Panc1 (cell line): ENCODE measurements around the gene TF. TPM values are rescaled to one million over a fixed set of nuclear protein-coding genes. Genes with fewer than 3 reads are reported as not detected.

Source experiments
- ATAC-seq: fragments of 200-7000 bp; cut with Tn5 transposase; 2 replicates; pipeline ENCODE4 v1.9.1; 2020; ENCODE audit warnings: mild to moderate bottlenecking, moderate library complexity
- BruUV-seq: library from RNA; stranded (reverse); fragments of 400-500 nt; replicated peaks from 2 replicates; lab custom pipeline; 2021; lab: Mats Ljungman, UMichigan
- CTCF ChIA-PET: fragments of 300-600 bp; sonication (Branson Sonifier 250); formaldehyde crosslinking; loops from one replicate; lab custom pipeline; 2022; ENCODE audit warnings: antibody characterized with exemption; lab: Charles Lee
- POLR2A ChIA-PET: fragments of 300-600 bp; sonication (Branson Sonifier 250); formaldehyde crosslinking; loops from one replicate; lab custom pipeline; 2022; ENCODE audit warnings: antibody characterized with exemption; lab: Charles Lee
- DNase-seq: peaks from one replicate; pipeline ENCODE4 v3.0.0-alpha.2; 2010; ENCODE audit warnings: low read depth, low spot score
- H3K27ac ChIP-seq: 2 replicates; pipeline ENCODE4 v1.5.1; 2011; ENCODE audit warnings: mild to moderate bottlenecking, low read length, inconsistent platforms
- H3K27me3 ChIP-seq: fragments of 200-500 bp; sonication (Bioruptor generic); 2 replicates; pipeline ENCODE4 v1.6.0; 2014; ENCODE audit warnings: low read length, inconsistent platforms; ENCODE audit not compliant: control insufficient read depth, insufficient read depth
- H3K36me3 ChIP-seq: fragments of 200-500 bp; sonication (Bioruptor generic); 2 replicates; pipeline ENCODE4 v1.5.1; 2014; ENCODE audit warnings: inconsistent platforms, mild to moderate bottlenecking, low read length, moderate library complexity; ENCODE audit not compliant: control insufficient read depth, insufficient read depth
- H3K4me1 ChIP-seq: 2 replicates; pipeline ENCODE4 v1.5.1; 2011; ENCODE audit warnings: inconsistent platforms, mild to moderate bottlenecking, low read length, moderate library complexity; ENCODE audit not compliant: control insufficient read depth, insufficient read depth
- H3K4me3 ChIP-seq, 2 experiments: 2 replicates each; pipeline ENCODE4 v1.5.1; 2011 to 2012; ENCODE audit warnings: low read depth in 2 of 2, low read length in 2 of 2, mild to moderate bottlenecking in 2 of 2, inconsistent platforms in 1 of 2, moderate library complexity in 1 of 2
- H3K9me3 ChIP-seq: fragments of 200-500 bp; sonication (Bioruptor generic); 2 replicates; pipeline ENCODE4 v1.5.1; 2014; ENCODE audit warnings: low read depth, mild to moderate bottlenecking, inconsistent platforms, low read length, moderate library complexity; ENCODE audit not compliant: control insufficient read depth, insufficient read depth
- POLR2AphosphoS5 ChIP-seq: IDR thresholded peaks from 2 replicates; pipeline ENCODE4 v1.6.1; 2012; ENCODE audit warnings: mild to moderate bottlenecking, low read depth, low read length, moderate library complexity
- SIN3A ChIP-seq: IDR thresholded peaks from 2 replicates; pipeline ENCODE4 v1.6.1; 2012; ENCODE audit warnings: low read depth, mild to moderate bottlenecking, low read length, moderate library complexity, borderline replicate concordance; ENCODE audit not compliant: insufficient read depth
- TCF7L2 ChIP-seq: IDR thresholded peaks from 2 replicates; pipeline ENCODE4 v1.6.1; 2011; ENCODE audit warnings: mild to moderate bottlenecking, low read depth, low read length, inconsistent platforms
- in situ Hi-C: cut with HindIII; loops from 2 replicates; pipeline ENCODE4 v1.10.0; 2016; ENCODE audit warnings: low sequenced_read_pairs, low pct_unique_long_range_greater_than_20kb
- intact Hi-C: fragments of 100-400 bp; cut with micrococcal nuclease; formaldehyde crosslinking; loops from one replicate; pipeline ENCODE4 v1.10.0; 2022; ENCODE audit not compliant: unreplicated experiment
- total RNA-seq: library from RNA; stranded (reverse); gene quantifications from one replicate; pipeline ENCODE4 v1.2.1, GENCODE V29; 2021; ENCODE audit not compliant: unreplicated experiment
- TF ChIP-seq, protein P1 (sequence below), 2 experiments: IDR thresholded peaks; 2 replicates each; pipeline ENCODE4 v1.6.1; 2011 to 2012; ENCODE audit warnings: low read depth in 2 of 2, control low read depth in 1 of 2, low read length in 1 of 2, mild to moderate bottlenecking in 1 of 2, moderate library complexity in 1 of 2; ENCODE audit not compliant: insufficient read depth in 1 of 2
- TF ChIP-seq, protein P2 (sequence below): fragments of 450-650 bp; IDR thresholded peaks from 2 replicates; pipeline ENCODE4 v1.5.1; 2017; ENCODE audit warnings: mild to moderate bottlenecking

Gene TF
- total RNA-seq, 1 experiment from 2014 or later = 9.5 TPM

DNA sequence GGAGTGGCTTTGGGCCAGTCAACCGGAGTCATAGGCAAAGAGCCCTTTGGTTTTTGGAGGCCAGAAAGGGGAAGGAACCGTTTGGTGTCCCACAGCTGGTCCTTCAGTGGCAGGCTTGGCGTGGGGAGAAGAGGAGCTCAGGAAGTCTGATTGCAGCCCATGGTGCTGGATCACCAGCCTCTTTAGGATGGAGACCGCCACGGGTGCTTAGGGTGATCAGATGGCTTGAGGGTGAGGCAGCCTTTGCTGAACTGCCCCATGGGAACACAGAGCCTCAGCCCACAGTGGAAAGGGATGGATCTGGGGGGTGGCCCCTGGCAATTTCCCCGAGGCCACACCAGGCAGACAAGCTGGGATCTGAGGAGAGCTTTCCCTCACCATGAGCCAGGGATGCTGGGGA, 45.8 kb upstream of the TF start:
- BruUV-seq = no TSS peak
- in situ Hi-C loops = no loop called here
- CTCF ChIA-PET = no interaction called here

DNA sequence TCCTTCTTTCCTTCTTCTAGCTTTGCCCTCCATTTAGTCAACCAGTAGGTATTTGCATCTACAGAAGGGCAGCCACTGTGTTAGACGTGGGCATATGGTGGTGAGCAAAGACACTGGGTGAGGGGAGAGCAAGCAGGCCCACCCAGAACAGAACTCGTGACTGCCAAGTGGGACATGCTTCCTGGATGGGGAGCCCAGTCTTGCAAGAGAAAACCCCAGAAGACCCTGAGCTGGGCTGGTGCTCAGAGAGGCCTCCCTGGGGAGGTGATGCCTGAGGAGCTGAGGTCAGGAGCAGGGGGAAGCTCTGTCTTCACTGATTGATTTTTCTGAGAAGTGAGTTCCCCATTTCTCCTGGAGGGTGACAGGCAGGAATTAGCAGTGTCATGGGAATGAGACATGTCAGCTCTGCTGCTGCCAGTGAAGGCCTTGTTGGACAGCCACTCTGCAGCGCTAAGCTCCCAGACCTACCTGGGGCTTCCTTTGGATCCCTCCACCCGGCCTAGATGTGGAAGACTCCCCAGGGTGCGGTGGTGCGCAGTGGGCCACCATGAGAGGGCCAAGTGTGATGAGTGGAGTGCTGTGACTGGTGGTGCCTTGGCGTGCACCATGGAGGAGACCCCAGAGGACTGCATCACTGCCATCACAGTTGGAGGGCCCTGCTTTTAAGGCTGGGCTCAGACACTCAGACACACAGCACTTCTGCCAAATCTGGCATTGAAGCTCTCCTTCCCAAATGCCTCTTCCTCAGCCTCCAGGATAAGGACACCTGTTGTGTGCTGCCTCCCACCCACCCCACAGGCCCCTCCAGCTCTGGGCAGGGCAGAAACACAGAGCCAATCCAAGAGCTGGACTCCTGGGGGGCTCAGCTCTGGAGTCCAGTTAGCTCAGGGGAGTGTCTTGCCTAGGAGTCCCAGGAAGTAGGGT, 44.5 kb upstream of the TF start:
- ChIA-PET POLR2A (no interaction called here), CTCF (no interaction called here)
- DNase-seq (no peak), ATAC-seq (no peak)
- Histone ChIP-seq H3K4me1 (no peaks in the 10 kb centered on the region), H3K9me3 (peaks cover 7% of the 10 kb centered on the region; the same call in 1 of the 2 replicates), H3K27me3 (peaks cover 13% of the 10 kb centered on the region), H3K36me3 (no peaks in the 10 kb centered on the region), H3K4me3 (no peak overlapping the region), H3K27ac (no peak overlapping the region)
- in situ Hi-C loops (no loop called here), intact Hi-C loops (no loop called here)
- no peak for TF ChIP-seq SIN3A
- TF ChIP-seq, protein P1, sequence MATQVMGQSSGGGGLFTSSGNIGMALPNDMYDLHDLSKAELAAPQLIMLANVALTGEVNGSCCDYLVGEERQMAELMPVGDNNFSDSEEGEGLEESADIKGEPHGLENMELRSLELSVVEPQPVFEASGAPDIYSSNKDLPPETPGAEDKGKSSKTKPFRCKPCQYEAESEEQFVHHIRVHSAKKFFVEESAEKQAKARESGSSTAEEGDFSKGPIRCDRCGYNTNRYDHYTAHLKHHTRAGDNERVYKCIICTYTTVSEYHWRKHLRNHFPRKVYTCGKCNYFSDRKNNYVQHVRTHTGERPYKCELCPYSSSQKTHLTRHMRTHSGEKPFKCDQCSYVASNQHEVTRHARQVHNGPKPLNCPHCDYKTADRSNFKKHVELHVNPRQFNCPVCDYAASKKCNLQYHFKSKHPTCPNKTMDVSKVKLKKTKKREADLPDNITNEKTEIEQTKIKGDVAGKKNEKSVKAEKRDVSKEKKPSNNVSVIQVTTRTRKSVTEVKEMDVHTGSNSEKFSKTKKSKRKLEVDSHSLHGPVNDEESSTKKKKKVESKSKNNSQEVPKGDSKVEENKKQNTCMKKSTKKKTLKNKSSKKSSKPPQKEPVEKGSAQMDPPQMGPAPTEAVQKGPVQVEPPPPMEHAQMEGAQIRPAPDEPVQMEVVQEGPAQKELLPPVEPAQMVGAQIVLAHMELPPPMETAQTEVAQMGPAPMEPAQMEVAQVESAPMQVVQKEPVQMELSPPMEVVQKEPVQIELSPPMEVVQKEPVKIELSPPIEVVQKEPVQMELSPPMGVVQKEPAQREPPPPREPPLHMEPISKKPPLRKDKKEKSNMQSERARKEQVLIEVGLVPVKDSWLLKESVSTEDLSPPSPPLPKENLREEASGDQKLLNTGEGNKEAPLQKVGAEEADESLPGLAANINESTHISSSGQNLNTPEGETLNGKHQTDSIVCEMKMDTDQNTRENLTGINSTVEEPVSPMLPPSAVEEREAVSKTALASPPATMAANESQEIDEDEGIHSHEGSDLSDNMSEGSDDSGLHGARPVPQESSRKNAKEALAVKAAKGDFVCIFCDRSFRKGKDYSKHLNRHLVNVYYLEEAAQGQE (IDR thresholded peaks at IDR 0.05; ENCODE audit: insufficient read depth in 1 of 2, low read depth in 2 of 2, low read length in 1 of 2) = no peak
- TF ChIP-seq, protein P2, sequence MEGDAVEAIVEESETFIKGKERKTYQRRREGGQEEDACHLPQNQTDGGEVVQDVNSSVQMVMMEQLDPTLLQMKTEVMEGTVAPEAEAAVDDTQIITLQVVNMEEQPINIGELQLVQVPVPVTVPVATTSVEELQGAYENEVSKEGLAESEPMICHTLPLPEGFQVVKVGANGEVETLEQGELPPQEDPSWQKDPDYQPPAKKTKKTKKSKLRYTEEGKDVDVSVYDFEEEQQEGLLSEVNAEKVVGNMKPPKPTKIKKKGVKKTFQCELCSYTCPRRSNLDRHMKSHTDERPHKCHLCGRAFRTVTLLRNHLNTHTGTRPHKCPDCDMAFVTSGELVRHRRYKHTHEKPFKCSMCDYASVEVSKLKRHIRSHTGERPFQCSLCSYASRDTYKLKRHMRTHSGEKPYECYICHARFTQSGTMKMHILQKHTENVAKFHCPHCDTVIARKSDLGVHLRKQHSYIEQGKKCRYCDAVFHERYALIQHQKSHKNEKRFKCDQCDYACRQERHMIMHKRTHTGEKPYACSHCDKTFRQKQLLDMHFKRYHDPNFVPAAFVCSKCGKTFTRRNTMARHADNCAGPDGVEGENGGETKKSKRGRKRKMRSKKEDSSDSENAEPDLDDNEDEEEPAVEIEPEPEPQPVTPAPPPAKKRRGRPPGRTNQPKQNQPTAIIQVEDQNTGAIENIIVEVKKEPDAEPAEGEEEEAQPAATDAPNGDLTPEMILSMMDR = no peak
- BruUV-seq = no TSS peak

More for the DNA sequence above, 45.8 kb upstream of the TF start:
- DNase-seq (no peak), ATAC-seq (no peak)
- H3K4me1 ChIP-seq = no peaks in the 10 kb centered on the region
- POLR2A ChIA-PET = no interaction called here
- TF ChIP-seq, protein P2 = no peak
- TF ChIP-seq, protein P1 (IDR thresholded peaks at IDR 0.05; ENCODE audit: insufficient read depth in 1 of 2, low read depth in 2 of 2, low read length in 1 of 2) = no peak
- TF ChIP-seq POLR2AphosphoS5 = no peak
- no peak for TF ChIP-seq SIN3A
- TF ChIP-seq TCF7L2 = no peak
- no peaks in the 10 kb centered on the region for H3K36me3 ChIP-seq
- intact Hi-C loops = no loop called here
- peaks cover 7% of the 10 kb centered on the region; the same call in 1 of the 2 replicates for H3K9me3 ChIP-seq
- no peak overlapping the region for H3K4me3 ChIP-seq
- peaks cover 10% of the 10 kb centered on the region for H3K27me3 ChIP-seq
- no peak overlapping the region for H3K27ac ChIP-seq
